GM12878 (cell line): ENCODE data around the gene ZBTB24. TPM values are rescaled to one million over a fixed set of nuclear protein-coding genes. Genes with fewer than 3 reads are reported as not detected.

Experiments
- ATAC-seq: fragments of 200-7000 bp; cut with Tn5 transposase; 3 replicates; pipeline ENCODE4 v1.9.1; 2020; ENCODE audit warnings: mild to moderate bottlenecking, moderate library complexity
- BruUV-seq: library from RNA; stranded (reverse); fragments of 400-500 nt; replicated peaks from 2 replicates; lab custom pipeline; 2021; lab: Mats Ljungman, UMichigan
- CTCF ChIA-PET: fragments of 300-600 bp; sonication (Branson Sonifier 250); formaldehyde crosslinking; extraction: SDS; loops from one replicate; lab custom pipeline; 2021; ENCODE audit warnings: inconsistent platforms; lab: Yijun Ruan, JAX
- POLR2A ChIA-PET: fragments of 350-600 bp; formaldehyde crosslinking; extraction: SDS; loops from one replicate; lab custom pipeline; 2021; ENCODE audit warnings: inconsistent platforms; lab: Charles Lee
- RAD21 ChIA-PET: fragments of 300-600 bp; sonication (Branson Sonifier 250); formaldehyde crosslinking; loops from one replicate; lab custom pipeline; 2023; ENCODE audit warnings: antibody characterized with exemption; ENCODE audit not compliant: unreplicated experiment; lab: Charles Lee
- SMC1A ChIA-PET: fragments of 300-600 bp; sonication (Branson Sonifier 250); formaldehyde crosslinking; loops from one replicate; lab custom pipeline; 2023; ENCODE audit not compliant: unreplicated experiment, uncharacterized antibody; lab: Charles Lee
- DNase-seq: peaks from one replicate; pipeline ENCODE4 v3.0.0-alpha.2; 2011; ENCODE audit warnings: low read depth, low spot score
- FAIRE-seq: peaks from 3 replicates; lab custom pipeline; 2011; peaks lifted over from hg19 to GRCh38; lab: Jason Lieb, UNC
- H2AFZ ChIP-seq: 2 replicates; pipeline ENCODE4 v1.6.0; 2011; ENCODE audit warnings: low read depth, low read length, control low read depth; ENCODE audit not compliant: control insufficient read depth
- H3K27ac ChIP-seq: 2 replicates; pipeline ENCODE4 v1.5.1; 2011; ENCODE audit warnings: control low read depth; ENCODE audit not compliant: control insufficient read depth, insufficient read depth
- H3K27me3 ChIP-seq, 2 experiments: replicated peaks in 1 of 2; 2 replicates each; pipeline versions ENCODE4 v1.6.0 to v1.6.1; 2011; ENCODE audit warnings: low read length in 1 of 2; ENCODE audit not compliant: control insufficient read depth in 2 of 2, insufficient read depth in 2 of 2
- H3K36me3 ChIP-seq, 2 experiments: 2 replicates each; pipeline ENCODE4 v1.5.1; 2011; ENCODE audit warnings: low read length in 1 of 2; ENCODE audit not compliant: control insufficient read depth in 2 of 2, insufficient read depth in 2 of 2
- H3K4me1 ChIP-seq: 2 replicates; pipeline ENCODE4 v1.6.1; 2011; ENCODE audit warnings: mild to moderate bottlenecking, low read length, moderate library complexity, mixed read lengths; ENCODE audit not compliant: control insufficient read depth, insufficient read depth
- H3K4me2 ChIP-seq: 2 replicates; pipeline ENCODE4 v1.6.0; 2011; ENCODE audit warnings: control low read depth; ENCODE audit not compliant: control insufficient read depth, insufficient read depth
- H3K4me3 ChIP-seq: fragments of 200-600 bp; sonication (generic); 2 replicates; pipeline ENCODE4 v1.5.1; 2016
- H3K79me2 ChIP-seq: 2 replicates; pipeline ENCODE4 v1.6.0; 2011; ENCODE audit warnings: low read length; ENCODE audit not compliant: control insufficient read depth, insufficient read depth
- H3K9ac ChIP-seq: 2 replicates; pipeline ENCODE4 v1.8.0; 2011; ENCODE audit warnings: low read length, control low read depth, mixed read lengths; ENCODE audit not compliant: control insufficient read depth, insufficient read depth
- H3K9me3 ChIP-seq: replicated peaks from 3 replicates; pipeline ENCODE4 v1.5.1; 2011; ENCODE audit warnings: mild to moderate bottlenecking, low read length; ENCODE audit not compliant: control insufficient read depth, insufficient read depth
- H4K20me1 ChIP-seq: 2 replicates; pipeline ENCODE4 v1.6.0; 2011; ENCODE audit not compliant: control insufficient read depth, insufficient read depth
- CREB1 ChIP-seq: IDR thresholded peaks from 2 replicates; pipeline ENCODE4 v1.6.1; 2012; ENCODE audit warnings: low read depth, mild to moderate bottlenecking, inconsistent platforms
- CREM ChIP-seq: IDR thresholded peaks from 2 replicates; pipeline ENCODE4 v1.6.1; 2014; ENCODE audit warnings: antibody characterized with exemption, low read depth
- KAT2A ChIP-seq: conservative IDR thresholded peaks from 2 replicates; pipeline ENCODE4 v1.6.1; 2011; ENCODE audit warnings: low read depth, low read length; ENCODE audit not compliant: control insufficient read depth
- NR2C1 ChIP-seq: fragments of 450-650 bp; IDR thresholded peaks from 2 replicates; pipeline ENCODE4 v1.6.1; 2017; ENCODE audit warnings: antibody characterized with exemption, mild to moderate bottlenecking, moderate library complexity
- SMAD1 ChIP-seq: fragments of 450-650 bp; IDR thresholded peaks from 2 replicates; pipeline ENCODE4 v1.6.1; 2018; ENCODE audit warnings: mild to moderate bottlenecking, low read depth; ENCODE audit not compliant: partially characterized antibody
- SREBF2 ChIP-seq: IDR thresholded peaks from 2 replicates; pipeline ENCODE4 v1.6.1; 2012; ENCODE audit warnings: mild to moderate bottlenecking, low read length
- STAT1 ChIP-seq: fragments of 450-650 bp; conservative IDR thresholded peaks from 2 replicates; pipeline ENCODE4 v1.6.1; 2014; ENCODE audit warnings: antibody characterized with exemption, mild to moderate bottlenecking
- YBX1 ChIP-seq: fragments of 450-650 bp; IDR thresholded peaks from 2 replicates; pipeline ENCODE4 v1.6.1; 2016; ENCODE audit warnings: antibody characterized with exemption
- WGBS: methylation state at CpG from one replicate; pipeline ENCODE4 v1.1.6; 2016; ENCODE audit warnings: low lambda C conversion rate; ENCODE audit not compliant: insufficient replicate concordance, insufficient coverage; ENCODE audit errors: missing lambda C conversion rate; 5-methylcytosine and 5-hydroxymethylcytosine counted together
- in situ Hi-C: fragments of 300-500 bp; cut with MboI; formaldehyde crosslinking; loops from 9 replicates; pipeline ENCODE4 v1.14.3; 2018; ENCODE audit warnings: mixed read lengths
- intact Hi-C: fragments of 100-400 bp; cut with micrococcal nuclease; formaldehyde crosslinking; loops from one replicate; pipeline ENCODE4 v1.14.2; 2022; ENCODE audit not compliant: unreplicated experiment
- polyA plus RNA-seq, 11 experiments: library from polyadenylated mRNA; depleted of rRNA in 4 of 11; unstranded in 6 of 11; stranded (reverse) in 5 of 11; fragments of >200 nt; fragmentation: Nextera tagmentation in 4 of 11; fragmentation: Illumina TruSeq in 1 of 11; extraction: Ambion mirVana in 4 of 11; extraction: Trizol in 1 of 11; gene quantifications; 1 replicate in 1 of 11; 2 replicates in 10 of 11; pipeline versions ENCODE4 v1.2.1 to v1.2.3, GENCODE V29; 2011 to 2016; ENCODE audit warnings: inconsistent platforms in 2 of 11, missing spikeins in 2 of 11, low read depth in 1 of 11
- total RNA-seq, 4 experiments: library from RNA; depleted of rRNA in 3 of 4; stranded (reverse); fragments of >200 nt in 3 of 4; fragmentation: Illumina TruSeq in 1 of 4; extraction: Trizol in 1 of 4; gene quantifications; 2 replicates each; pipeline versions ENCODE4 v1.2.1 to v1.2.3, GENCODE V29; 2013 to 2021
- TF ChIP-seq, protein P1 (sequence below): fragments of 450-650 bp; IDR thresholded peaks from 2 replicates; pipeline ENCODE4 v1.6.1; 2016; ENCODE audit warnings: mild to moderate bottlenecking
- TF ChIP-seq, protein P2 (sequence below): IDR thresholded peaks from 2 replicates; pipeline ENCODE4 v1.6.1; 2012; ENCODE audit warnings: improper control_type of control experiment, low read depth, low read length; ENCODE audit not compliant: insufficient replicate concordance
- TF ChIP-seq, protein P3 (sequence below): fragments of 150-350 bp; IDR thresholded peaks from 2 replicates; pipeline ENCODE4 v1.6.1; 2016; ENCODE audit warnings: low read depth, low read length
- TF ChIP-seq, protein P4 (sequence below): fragments of 450-650 bp; IDR thresholded peaks from 2 replicates; pipeline ENCODE4 v1.6.1; 2017; ENCODE audit warnings: antibody characterized with exemption, mild to moderate bottlenecking, moderate library complexity

The ZBTB24 gene
- total and polyA plus RNA-seq, 10 of the 15 experiments (the other 5 are each of a cell fraction or from before 2014, with no cell fraction given), result 2.9 to 17.7 (median 8.5) TPM

DNA sequence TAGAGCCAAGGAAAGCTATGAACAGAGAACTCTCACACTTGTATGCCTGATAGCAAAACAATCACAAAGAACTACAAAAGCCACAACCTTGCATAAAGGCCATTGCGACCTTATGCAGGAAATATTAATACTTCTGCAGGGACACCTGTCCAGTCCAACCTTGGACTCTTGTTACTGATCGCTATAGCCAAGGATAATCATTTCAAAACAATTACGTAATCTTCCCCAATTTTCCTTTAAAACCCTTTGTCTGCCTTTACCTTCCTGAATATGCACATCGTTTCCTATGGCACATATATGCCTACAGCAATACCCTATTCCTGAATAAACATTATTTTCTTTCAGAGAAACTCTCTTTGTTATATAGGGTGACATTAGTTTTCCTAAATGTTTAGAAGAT lies 65.4 kb downstream of the ZBTB24 start:
- RAD21 ChIA-PET, result no interaction called here
- H3K4me2 ChIP-seq, result no peak overlapping the region
- no peaks in the 10 kb centered on the region for H3K4me1 ChIP-seq
- no peaks in the 10 kb centered on the region for H3K27me3 ChIP-seq
- no peak overlapping the region for H3K9ac ChIP-seq
- no peak overlapping the region for H3K27ac ChIP-seq
- 59% methylated on average over 4 of the region's 4 CpGs for WGBS
- POLR2A ChIA-PET, result no interaction called here
- CTCF ChIA-PET, result interaction anchor here (0.7 to 1.0 kb wide), 4 partner anchors 10 to 176 kb away, joined by 3 read pairs; no protein-coding TSS in a partner anchor
- ATAC-seq (no peak), DNase-seq (no peak), FAIRE-seq (no peak)
- intact Hi-C loops (no loop called here), in situ Hi-C loops (no loop called here)
- no peaks in the 10 kb centered on the region for H4K20me1 ChIP-seq
- no TSS peak for BruUV-seq
- no peak overlapping the region for H2AFZ ChIP-seq
- SMC1A ChIA-PET, result no interaction called here
- H3K36me3 ChIP-seq, result no peaks in the 10 kb centered on the region
- no peaks in the 10 kb centered on the region for H3K79me2 ChIP-seq
- H3K9me3 ChIP-seq, result no peaks in the 10 kb centered on the region
- H3K4me3 ChIP-seq, result no peak overlapping the region
- TF ChIP-seq, protein P1, sequence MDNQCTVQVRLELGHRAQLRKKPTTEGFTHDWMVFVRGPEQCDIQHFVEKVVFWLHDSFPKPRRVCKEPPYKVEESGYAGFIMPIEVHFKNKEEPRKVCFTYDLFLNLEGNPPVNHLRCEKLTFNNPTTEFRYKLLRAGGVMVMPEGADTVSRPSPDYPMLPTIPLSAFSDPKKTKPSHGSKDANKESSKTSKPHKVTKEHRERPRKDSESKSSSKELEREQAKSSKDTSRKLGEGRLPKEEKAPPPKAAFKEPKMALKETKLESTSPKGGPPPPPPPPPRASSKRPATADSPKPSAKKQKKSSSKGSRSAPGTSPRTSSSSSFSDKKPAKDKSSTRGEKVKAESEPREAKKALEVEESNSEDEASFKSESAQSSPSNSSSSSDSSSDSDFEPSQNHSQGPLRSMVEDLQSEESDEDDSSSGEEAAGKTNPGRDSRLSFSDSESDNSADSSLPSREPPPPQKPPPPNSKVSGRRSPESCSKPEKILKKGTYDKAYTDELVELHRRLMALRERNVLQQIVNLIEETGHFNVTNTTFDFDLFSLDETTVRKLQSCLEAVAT, result no peak
- TF ChIP-seq CREB1 (no peak), KAT2A (no peak), NR2C1 (no peak), SREBF2 (no peak), CREM (no peak), SMAD1 (no peak), YBX1 (no peak), STAT1 (no peak)
- TF ChIP-seq, protein P2, sequence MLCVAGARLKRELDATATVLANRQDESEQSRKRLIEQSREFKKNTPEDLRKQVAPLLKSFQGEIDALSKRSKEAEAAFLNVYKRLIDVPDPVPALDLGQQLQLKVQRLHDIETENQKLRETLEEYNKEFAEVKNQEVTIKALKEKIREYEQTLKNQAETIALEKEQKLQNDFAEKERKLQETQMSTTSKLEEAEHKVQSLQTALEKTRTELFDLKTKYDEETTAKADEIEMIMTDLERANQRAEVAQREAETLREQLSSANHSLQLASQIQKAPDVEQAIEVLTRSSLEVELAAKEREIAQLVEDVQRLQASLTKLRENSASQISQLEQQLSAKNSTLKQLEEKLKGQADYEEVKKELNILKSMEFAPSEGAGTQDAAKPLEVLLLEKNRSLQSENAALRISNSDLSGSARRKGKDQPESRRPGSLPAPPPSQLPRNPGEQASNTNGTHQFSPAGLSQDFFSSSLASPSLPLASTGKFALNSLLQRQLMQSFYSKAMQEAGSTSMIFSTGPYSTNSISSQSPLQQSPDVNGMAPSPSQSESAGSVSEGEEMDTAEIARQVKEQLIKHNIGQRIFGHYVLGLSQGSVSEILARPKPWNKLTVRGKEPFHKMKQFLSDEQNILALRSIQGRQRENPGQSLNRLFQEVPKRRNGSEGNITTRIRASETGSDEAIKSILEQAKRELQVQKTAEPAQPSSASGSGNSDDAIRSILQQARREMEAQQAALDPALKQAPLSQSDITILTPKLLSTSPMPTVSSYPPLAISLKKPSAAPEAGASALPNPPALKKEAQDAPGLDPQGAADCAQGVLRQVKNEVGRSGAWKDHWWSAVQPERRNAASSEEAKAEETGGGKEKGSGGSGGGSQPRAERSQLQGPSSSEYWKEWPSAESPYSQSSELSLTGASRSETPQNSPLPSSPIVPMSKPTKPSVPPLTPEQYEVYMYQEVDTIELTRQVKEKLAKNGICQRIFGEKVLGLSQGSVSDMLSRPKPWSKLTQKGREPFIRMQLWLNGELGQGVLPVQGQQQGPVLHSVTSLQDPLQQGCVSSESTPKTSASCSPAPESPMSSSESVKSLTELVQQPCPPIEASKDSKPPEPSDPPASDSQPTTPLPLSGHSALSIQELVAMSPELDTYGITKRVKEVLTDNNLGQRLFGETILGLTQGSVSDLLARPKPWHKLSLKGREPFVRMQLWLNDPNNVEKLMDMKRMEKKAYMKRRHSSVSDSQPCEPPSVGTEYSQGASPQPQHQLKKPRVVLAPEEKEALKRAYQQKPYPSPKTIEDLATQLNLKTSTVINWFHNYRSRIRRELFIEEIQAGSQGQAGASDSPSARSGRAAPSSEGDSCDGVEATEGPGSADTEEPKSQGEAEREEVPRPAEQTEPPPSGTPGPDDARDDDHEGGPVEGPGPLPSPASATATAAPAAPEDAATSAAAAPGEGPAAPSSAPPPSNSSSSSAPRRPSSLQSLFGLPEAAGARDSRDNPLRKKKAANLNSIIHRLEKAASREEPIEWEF, result no peak
- TF ChIP-seq, protein P3, sequence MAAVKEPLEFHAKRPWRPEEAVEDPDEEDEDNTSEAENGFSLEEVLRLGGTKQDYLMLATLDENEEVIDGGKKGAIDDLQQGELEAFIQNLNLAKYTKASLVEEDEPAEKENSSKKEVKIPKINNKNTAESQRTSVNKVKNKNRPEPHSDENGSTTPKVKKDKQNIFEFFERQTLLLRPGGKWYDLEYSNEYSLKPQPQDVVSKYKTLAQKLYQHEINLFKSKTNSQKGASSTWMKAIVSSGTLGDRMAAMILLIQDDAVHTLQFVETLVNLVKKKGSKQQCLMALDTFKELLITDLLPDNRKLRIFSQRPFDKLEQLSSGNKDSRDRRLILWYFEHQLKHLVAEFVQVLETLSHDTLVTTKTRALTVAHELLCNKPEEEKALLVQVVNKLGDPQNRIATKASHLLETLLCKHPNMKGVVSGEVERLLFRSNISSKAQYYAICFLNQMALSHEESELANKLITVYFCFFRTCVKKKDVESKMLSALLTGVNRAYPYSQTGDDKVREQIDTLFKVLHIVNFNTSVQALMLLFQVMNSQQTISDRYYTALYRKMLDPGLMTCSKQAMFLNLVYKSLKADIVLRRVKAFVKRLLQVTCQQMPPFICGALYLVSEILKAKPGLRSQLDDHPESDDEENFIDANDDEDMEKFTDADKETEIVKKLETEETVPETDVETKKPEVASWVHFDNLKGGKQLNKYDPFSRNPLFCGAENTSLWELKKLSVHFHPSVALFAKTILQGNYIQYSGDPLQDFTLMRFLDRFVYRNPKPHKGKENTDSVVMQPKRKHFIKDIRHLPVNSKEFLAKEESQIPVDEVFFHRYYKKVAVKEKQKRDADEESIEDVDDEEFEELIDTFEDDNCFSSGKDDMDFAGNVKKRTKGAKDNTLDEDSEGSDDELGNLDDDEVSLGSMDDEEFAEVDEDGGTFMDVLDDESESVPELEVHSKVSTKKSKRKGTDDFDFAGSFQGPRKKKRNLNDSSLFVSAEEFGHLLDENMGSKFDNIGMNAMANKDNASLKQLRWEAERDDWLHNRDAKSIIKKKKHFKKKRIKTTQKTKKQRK, result no peak
- TF ChIP-seq, protein P4, sequence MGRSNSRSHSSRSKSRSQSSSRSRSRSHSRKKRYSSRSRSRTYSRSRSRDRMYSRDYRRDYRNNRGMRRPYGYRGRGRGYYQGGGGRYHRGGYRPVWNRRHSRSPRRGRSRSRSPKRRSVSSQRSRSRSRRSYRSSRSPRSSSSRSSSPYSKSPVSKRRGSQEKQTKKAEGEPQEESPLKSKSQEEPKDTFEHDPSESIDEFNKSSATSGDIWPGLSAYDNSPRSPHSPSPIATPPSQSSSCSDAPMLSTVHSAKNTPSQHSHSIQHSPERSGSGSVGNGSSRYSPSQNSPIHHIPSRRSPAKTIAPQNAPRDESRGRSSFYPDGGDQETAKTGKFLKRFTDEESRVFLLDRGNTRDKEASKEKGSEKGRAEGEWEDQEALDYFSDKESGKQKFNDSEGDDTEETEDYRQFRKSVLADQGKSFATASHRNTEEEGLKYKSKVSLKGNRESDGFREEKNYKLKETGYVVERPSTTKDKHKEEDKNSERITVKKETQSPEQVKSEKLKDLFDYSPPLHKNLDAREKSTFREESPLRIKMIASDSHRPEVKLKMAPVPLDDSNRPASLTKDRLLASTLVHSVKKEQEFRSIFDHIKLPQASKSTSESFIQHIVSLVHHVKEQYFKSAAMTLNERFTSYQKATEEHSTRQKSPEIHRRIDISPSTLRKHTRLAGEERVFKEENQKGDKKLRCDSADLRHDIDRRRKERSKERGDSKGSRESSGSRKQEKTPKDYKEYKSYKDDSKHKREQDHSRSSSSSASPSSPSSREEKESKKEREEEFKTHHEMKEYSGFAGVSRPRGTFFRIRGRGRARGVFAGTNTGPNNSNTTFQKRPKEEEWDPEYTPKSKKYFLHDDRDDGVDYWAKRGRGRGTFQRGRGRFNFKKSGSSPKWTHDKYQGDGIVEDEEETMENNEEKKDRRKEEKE, result no peak
